Astrocyte (in vitro differentiated cells and primary cell): ENCODE measurements around the gene CREB3L2. TPM values are rescaled to one million over a fixed set of nuclear protein-coding genes. Genes with fewer than 3 reads are reported as not detected.

ENCODE experiments used
- DNase-seq: peaks from one replicate; pipeline ENCODE4 v3.0.0-alpha.2; 2010; ENCODE audit warnings: low read depth
- FAIRE-seq: peaks from 2 replicates; lab custom pipeline; 2011; peaks lifted over from hg19 to GRCh38; lab: Jason Lieb, UNC
- H2AFZ ChIP-seq: 2 replicates; pipeline ENCODE4 v1.6.0; 2012; ENCODE audit warnings: low read depth, low read length, inconsistent platforms
- H3K27ac ChIP-seq: 2 replicates; pipeline ENCODE4 v1.5.1; 2011; ENCODE audit warnings: low read depth, low read length, inconsistent platforms
- H3K27me3 ChIP-seq: 2 replicates; pipeline ENCODE4 v1.6.0; 2011; ENCODE audit warnings: low read length, inconsistent platforms; ENCODE audit not compliant: insufficient read depth
- H3K36me3 ChIP-seq: 2 replicates; pipeline ENCODE4 v1.5.1; 2011; ENCODE audit warnings: low read length, inconsistent platforms; ENCODE audit not compliant: insufficient read depth
- H3K4me1 ChIP-seq: 2 replicates; pipeline ENCODE4 v1.5.1; 2011; ENCODE audit warnings: low read length, inconsistent platforms; ENCODE audit not compliant: insufficient read depth
- H3K4me2 ChIP-seq: 2 replicates; pipeline ENCODE4 v1.6.0; 2012; ENCODE audit warnings: low read length, inconsistent platforms
- H3K4me3 ChIP-seq: 2 replicates; pipeline ENCODE4 v1.5.1; 2011; ENCODE audit warnings: low read depth, mild to moderate bottlenecking, low read length, inconsistent platforms; ENCODE audit not compliant: insufficient read depth
- H3K79me2 ChIP-seq: 2 replicates; pipeline ENCODE4 v1.6.0; 2012; ENCODE audit warnings: mild to moderate bottlenecking, low read length, inconsistent platforms; ENCODE audit not compliant: insufficient read depth
- H3K9ac ChIP-seq: 2 replicates; pipeline ENCODE4 v1.6.0; 2012; ENCODE audit warnings: mild to moderate bottlenecking, low read length, inconsistent platforms
- H3K9me3 ChIP-seq: 2 replicates; pipeline ENCODE4 v1.5.1; 2012; ENCODE audit warnings: low read depth, mild to moderate bottlenecking, low read length, inconsistent platforms; ENCODE audit not compliant: insufficient read depth
- H4K20me1 ChIP-seq: 2 replicates; pipeline ENCODE4 v1.6.0; 2012; ENCODE audit warnings: low read length, inconsistent platforms; ENCODE audit not compliant: insufficient read depth
- H3K27ac Mint-ChIP-seq: one replicate; pipeline ENCODE4 v1.8.0; 2021; ENCODE audit warnings: mild to moderate bottlenecking, mixed read lengths; ENCODE audit not compliant: unreplicated experiment
- H3K27me3 Mint-ChIP-seq: one replicate; pipeline ENCODE4 v1.8.0; 2021; ENCODE audit warnings: low read depth, mixed read lengths; ENCODE audit not compliant: unreplicated experiment
- H3K36me3 Mint-ChIP-seq: one replicate; pipeline ENCODE4 v1.8.0; 2021; ENCODE audit warnings: low read depth, mixed read lengths; ENCODE audit not compliant: unreplicated experiment
- H3K4me1 Mint-ChIP-seq: one replicate; pipeline ENCODE4 v1.8.0; 2021; ENCODE audit warnings: low read depth, mixed read lengths; ENCODE audit not compliant: unreplicated experiment
- H3K4me3 Mint-ChIP-seq: one replicate; pipeline ENCODE4 v1.8.0; 2021; ENCODE audit warnings: mild to moderate bottlenecking, moderate library complexity, mixed read lengths; ENCODE audit not compliant: unreplicated experiment
- H3K9me3 Mint-ChIP-seq: one replicate; pipeline ENCODE4 v1.8.0; 2021; ENCODE audit warnings: mild to moderate bottlenecking, mixed read lengths; ENCODE audit not compliant: unreplicated experiment
- CTCF ChIP-seq: IDR thresholded peaks from 2 replicates; pipeline ENCODE4 v1.5.1; 2011; ENCODE audit warnings: low read depth, mild to moderate bottlenecking, inconsistent platforms, low read length, moderate library complexity; ENCODE audit not compliant: insufficient read depth
- EZH2 ChIP-seq: IDR thresholded peaks from 2 replicates; pipeline ENCODE4 v1.6.1; 2012; ENCODE audit warnings: mild to moderate bottlenecking, low read length, inconsistent platforms; ENCODE audit not compliant: insufficient read depth
- total RNA-seq: library from RNA; stranded (reverse); gene quantifications from 2 replicates; pipeline ENCODE4 v1.2.1, GENCODE V29; 2021

CREB3L2 gene
- total RNA-seq, 1 donor from 2014 or later = 116 TPM

DNA sequence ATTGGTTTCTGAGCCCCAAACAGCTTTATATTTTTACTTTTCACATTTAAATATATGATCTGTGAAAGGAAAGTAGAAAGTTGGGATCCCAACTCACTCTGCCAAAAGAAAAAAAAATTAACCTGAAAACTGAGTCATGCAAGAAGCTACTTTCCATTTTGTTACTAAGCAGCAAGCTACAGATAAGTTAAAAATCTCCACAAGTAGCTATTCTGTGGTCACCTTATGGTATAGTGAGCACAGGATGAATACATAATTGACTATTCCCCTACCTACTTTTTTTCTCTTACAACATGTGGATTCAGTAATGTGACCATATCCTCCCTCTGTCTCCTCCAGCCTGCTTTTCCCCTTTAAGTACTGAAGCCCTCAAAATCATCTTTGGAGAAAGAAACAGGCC is 30.3 kb upstream of the CREB3L2 start:
- no peaks in the 10 kb centered on the region for H3K79me2 ChIP-seq
- Mint-ChIP-seq H3K4me3 (no peak overlapping the region), H3K9me3 (no peaks in the 10 kb centered on the region), H3K36me3 (no peaks in the 10 kb centered on the region), H3K27me3 (no peaks in the 10 kb centered on the region), H3K4me1 (peaks cover 24% of the 10 kb centered on the region), H3K27ac (peak overlapping the region; percentile 38)
- FAIRE-seq (no peak), DNase-seq (peak; percentile 47)
- H3K9me3 ChIP-seq = no peaks in the 10 kb centered on the region
- no peak overlapping the region for H2AFZ ChIP-seq
- H3K9ac ChIP-seq = no peak overlapping the region
- H4K20me1 ChIP-seq = no peaks in the 10 kb centered on the region
- H3K4me1 ChIP-seq = no peaks in the 10 kb centered on the region
- TF ChIP-seq CTCF (no peak), EZH2 (no peak)
- no peak overlapping the region for H3K4me3 ChIP-seq
- H3K27me3 ChIP-seq = peaks cover 6% of the 10 kb centered on the region
- H3K36me3 ChIP-seq = no peaks in the 10 kb centered on the region
- H3K4me2 ChIP-seq = no peak overlapping the region
- no peak overlapping the region for H3K27ac ChIP-seq

- Mint-ChIP-seq H3K4me1 (peaks cover 24% of the 10 kb centered on the region), H3K36me3 (no peaks in the 10 kb centered on the region), H3K9me3 (no peaks in the 10 kb centered on the region), H3K27ac (peak overlapping the region; percentile 55), H3K27me3 (no peaks in the 10 kb centered on the region), H3K4me3 (no peak overlapping the region)
- no peak for FAIRE-seq
- Histone ChIP-seq H4K20me1 (no peaks in the 10 kb centered on the region), H3K27ac (no peak overlapping the region), H3K36me3 (no peaks in the 10 kb centered on the region), H3K27me3 (peaks cover 6% of the 10 kb centered on the region), H3K4me2 (no peak overlapping the region), H3K4me1 (no peaks in the 10 kb centered on the region), H2AFZ (no peak overlapping the region), H3K79me2 (no peaks in the 10 kb centered on the region), H3K9me3 (no peaks in the 10 kb centered on the region), H3K4me3 (no peak overlapping the region), H3K9ac (no peak overlapping the region)
- DNase-seq = peak; percentile 16
- TF ChIP-seq EZH2 (no peak), CTCF (no peak)
These were observed 28.9 kb upstream of the CREB3L2 start for GRCh38 chr7:138030679-138031351.

DNA sequence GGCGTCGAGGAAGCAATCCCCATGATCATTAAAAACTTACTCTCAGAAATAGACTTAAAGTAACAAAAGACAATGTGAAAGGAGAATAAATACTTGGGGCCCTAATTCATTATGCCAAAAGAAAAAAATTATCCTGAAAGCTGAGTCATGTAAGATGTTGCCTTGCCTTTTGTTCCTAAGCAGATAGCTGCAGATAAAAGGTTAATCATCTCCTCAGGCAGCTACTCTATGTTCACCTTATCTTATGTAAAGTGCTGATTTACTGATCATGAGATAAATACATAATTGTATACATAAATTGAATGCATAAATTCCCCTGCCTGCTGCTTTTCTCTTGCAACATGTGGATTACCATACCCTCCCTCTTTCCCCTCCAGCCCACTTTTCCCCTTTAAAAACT is 28.1 kb upstream of the CREB3L2 start:
- peak overlapping the region; percentile 45 for H3K27ac Mint-ChIP-seq

More for the DNA sequence above, 28.1 kb upstream of the CREB3L2 start:
- no peak overlapping the region for H3K4me3 Mint-ChIP-seq
- Histone ChIP-seq H3K36me3 (no peaks in the 10 kb centered on the region), H3K9me3 (no peaks in the 10 kb centered on the region), H3K79me2 (no peaks in the 10 kb centered on the region), H4K20me1 (no peaks in the 10 kb centered on the region), H3K4me1 (no peaks in the 10 kb centered on the region), H3K9ac (no peak overlapping the region), H2AFZ (no peak overlapping the region), H3K4me3 (no peak overlapping the region), H3K4me2 (no peak overlapping the region), H3K27ac (no peak overlapping the region), H3K27me3 (peaks cover 6% of the 10 kb centered on the region)
- TF ChIP-seq EZH2 (no peak), CTCF (no peak)
- peaks cover 24% of the 10 kb centered on the region for H3K4me1 Mint-ChIP-seq
- FAIRE-seq (no peak), DNase-seq (peak; percentile 23)
- H3K36me3 Mint-ChIP-seq = no peaks in the 10 kb centered on the region
- no peaks in the 10 kb centered on the region for H3K27me3 Mint-ChIP-seq
- H3K9me3 Mint-ChIP-seq = no peaks in the 10 kb centered on the region
